HepG2 (cell line): ENCODE data around the gene HAS3. TPM values are rescaled to one million over a fixed set of nuclear protein-coding genes. Genes with fewer than 3 reads are reported as not detected.

Source experiments
- ETV5 ChIP-seq: IDR thresholded peaks from 2 replicates; pipeline ENCODE4 v1.6.1; 2018; ENCODE audit warnings: missing biosample characterization, missing genetic modification reagents, inconsistent platforms, borderline replicate concordance
- HHEX ChIP-seq: IDR thresholded peaks from 2 replicates; pipeline ENCODE4 v1.6.1; 2016; ENCODE audit warnings: control low read depth
- NFAT5 ChIP-seq: sonication (generic); formaldehyde crosslinking; IDR thresholded peaks from 2 replicates; pipeline ENCODE4 v1.4.0; 2020; ENCODE audit warnings: missing genetic modification reagents
- TFDP1 ChIP-seq: IDR thresholded peaks from 2 replicates; pipeline ENCODE4 v1.6.1; 2016; ENCODE audit warnings: missing compliant biosample characterization, missing genetic modification reagents, borderline replicate concordance
- THAP8 ChIP-seq: sonication (generic); formaldehyde crosslinking; IDR thresholded peaks from 2 replicates; pipeline ENCODE4 v1.5.1; 2020; ENCODE audit warnings: missing genetic modification reagents, mild to moderate bottlenecking, borderline replicate concordance
- ZBTB4 ChIP-seq: sonication (generic); formaldehyde crosslinking; IDR thresholded peaks from 2 replicates; pipeline ENCODE4 v1.4.0; 2020; ENCODE audit warnings: missing genetic modification reagents, mild to moderate bottlenecking, borderline replicate concordance
- ZHX2 ChIP-seq, 2 experiments: sonication (generic) in 1 of 2; formaldehyde crosslinking in 1 of 2; IDR thresholded peaks; 2 replicates each; pipeline versions ENCODE4 v1.6.1 to v1.9.0; 2014 to 2022; ENCODE audit warnings: antibody characterized with exemption in 1 of 2, borderline replicate concordance in 1 of 2, inconsistent platforms in 1 of 2, low read depth in 1 of 2, missing genetic modification reagents in 1 of 2
- ZNF264 ChIP-seq: sonication (generic); formaldehyde crosslinking; IDR thresholded peaks from 2 replicates; pipeline ENCODE4 v1.4.0; 2020; ENCODE audit warnings: missing genetic modification reagents
- ZSCAN21 ChIP-seq: sonication (generic); formaldehyde crosslinking; IDR thresholded peaks from 2 replicates; pipeline ENCODE4 v1.8.0; 2022; ENCODE audit warnings: mild to moderate bottlenecking, missing genetic modification reagents, moderate library complexity, borderline replicate concordance
- polyA plus RNA-seq, 8 experiments: library from polyadenylated mRNA; depleted of rRNA in 3 of 8; stranded (reverse) in 7 of 8; unstranded in 1 of 8; fragments of >200 nt; fragmentation: Illumina TruSeq in 4 of 8; extraction: Trizol in 4 of 8; gene quantifications; 2 replicates each; pipeline versions ENCODE4 v1.2.1 to v1.2.3, GENCODE V29; 2011 to 2016; ENCODE audit warnings: low read depth in 4 of 8, missing spikeins in 1 of 8, mixed read lengths in 1 of 8; ENCODE audit not compliant: insufficient read depth in 1 of 8
- total RNA-seq, 5 experiments: library from RNA; depleted of rRNA; stranded (reverse); fragments of >200 nt; fragmentation: Illumina TruSeq; extraction: Trizol; gene quantifications; 2 replicates each; pipeline ENCODE4 v1.2.3, GENCODE V29; 2016; ENCODE audit warnings: low read depth in 1 of 5

HAS3 gene
- total and polyA plus RNA-seq, 2 of the 13 experiments (the other 11 are each of a cell fraction or from before 2014, with no cell fraction given), result 0.04 to 0.30 TPM

GRCh38 chr16:69132424-69133252, 27.2 kb downstream of the HAS3 start, which contains the start of the genes CHTF8 and UTP4 (continued):
- TF ChIP-seq TFDP1 (CRISPR knock-in tag) (peak; percentile 90), ZHX2 (IDR thresholded peaks at IDR 0.05; ENCODE audit: low read depth) (peak; percentile 86), ZHX2 (CRISPR knock-in tag; IDR thresholded peaks at IDR 0.05; ENCODE audit: borderline replicate concordance) (no peak), ZNF264 (CRISPR knock-in tag) (peak; percentile 47; the same call in 1 of the 2 replicates), NFAT5 (CRISPR knock-in tag) (0 out of 2 replicates have a peak, but pooled peaks have one; percentile 14), THAP8 (CRISPR knock-in tag) (no peak), HHEX (CRISPR knock-in tag) (no peak), ETV5 (CRISPR knock-in tag) (peak; percentile 65; the same call in 1 of the 2 replicates), ZBTB4 (CRISPR knock-in tag) (no peak), ZSCAN21 (CRISPR knock-in tag) (peak; percentile 95)
